ENCODE data around the gene AKAP8. TPM values are rescaled to one million over a fixed set of nuclear protein-coding genes. Genes with fewer than 3 reads are reported as not detected.
"Not testable (repeated sequence)": the region's sequence is repeated elsewhere in the genome, so short reads cannot be mapped to it uniquely, and the experiment has no call there.

The AKAP8 gene
- total RNA-seq, 4 donors from 2014 or later = 21.6 to 75.2 (median 47.5) TPM

GRCh38 chr19:15397782-15398181 is 18.2 kb upstream of the AKAP8 start:
- WGBS, 2 donors (ENCODE audit: low coverage in 1 of 2) = 85 to 90% methylated on average over 4 to 11 of the region's 11 CpGs
- in situ Hi-C loops (cut with MboI; ENCODE audit: low pct_ligation_motif_present in 1 of 4, low pct_unique_long_range_greater_than_20kb in 1 of 4, low sequenced_read_pairs in 3 of 4) = no loop called here
- H3K27ac ChIP-seq = no peak overlapping the region
- DNase-seq = no peak
- TF ChIP-seq POLR2A (IDR thresholded peaks at IDR 0.05) = no peak
- no peak for TF ChIP-seq EP300 (IDR thresholded peaks at IDR 0.05; ENCODE audit: low read depth)
- TF ChIP-seq CTCF (IDR thresholded peaks at IDR 0.05) = no peak
- TF ChIP-seq POLR2AphosphoS5 (IDR thresholded peaks at IDR 0.05) = no peak
- no peaks in the 10 kb centered on the region for H3K9me3 ChIP-seq
- peaks cover 0 to 62% (median 24%) of the 10 kb centered on the region in 4 donors for H3K36me3 ChIP-seq
- intact Hi-C loops (cut with DNase I; ENCODE audit: low total_unique reads) = no loop called here
- H3K27me3 ChIP-seq = no peaks in the 10 kb centered on the region
- peaks cover 0 to 9% (median 2%) of the 10 kb centered on the region in 4 donors for H3K4me1 ChIP-seq
- H3K4me3 ChIP-seq = no peak overlapping the region

- no peak for DNase-seq
- in situ Hi-C loops (cut with MboI; ENCODE audit: low pct_ligation_motif_present in 1 of 4, low pct_unique_long_range_greater_than_20kb in 1 of 4, low sequenced_read_pairs in 3 of 4) (no loop called here), intact Hi-C loops (cut with DNase I; ENCODE audit: low total_unique reads) (no loop called here)
- TF ChIP-seq POLR2A (IDR thresholded peaks at IDR 0.05) (no peak), EP300 (IDR thresholded peaks at IDR 0.05; ENCODE audit: low read depth) (no peak), POLR2AphosphoS5 (IDR thresholded peaks at IDR 0.05) (no peak), CTCF (IDR thresholded peaks at IDR 0.05) (no peak)
- H3K4me3 ChIP-seq = no peak overlapping the region
- H3K27me3 ChIP-seq = no peaks in the 10 kb centered on the region
- peaks cover 0 to 6% (median 0%) of the 10 kb centered on the region in 4 donors for H3K4me1 ChIP-seq
- H3K36me3 ChIP-seq = peaks cover 0 to 62% (median 26%) of the 10 kb centered on the region in 4 donors
- H3K27ac ChIP-seq = no peak overlapping the region
- H3K9me3 ChIP-seq = no peaks in the 10 kb centered on the region
- 94% methylated on average over 6 of the region's 6 CpGs; no CpG with 5 or more reads in 1 of the 2 donors for WGBS, 2 donors (ENCODE audit: low coverage in 1 of 2)
These were observed 17.6 kb upstream of the AKAP8 start for GRCh38 chr19:15397236-15397635.

- no peak for DNase-seq
- in situ Hi-C loops (cut with MboI; ENCODE audit: low pct_ligation_motif_present in 1 of 4, low pct_unique_long_range_greater_than_20kb in 1 of 4, low sequenced_read_pairs in 3 of 4) = no loop called here
- TF ChIP-seq EP300 (IDR thresholded peaks at IDR 0.05; ENCODE audit: low read depth) (no peak), POLR2A (IDR thresholded peaks at IDR 0.05) (no peak), CTCF (IDR thresholded peaks at IDR 0.05) (no peak), POLR2AphosphoS5 (IDR thresholded peaks at IDR 0.05) (no peak)
- Histone ChIP-seq H3K4me1 (no peaks in the 10 kb centered on the region), H3K4me3 (no peak overlapping the region), H3K27ac (no peak overlapping the region), H3K36me3 (peaks cover 0 to 69% (median 29%) of the 10 kb centered on the region in 4 donors), H3K27me3 (no peaks in the 10 kb centered on the region), H3K9me3 (no peaks in the 10 kb centered on the region)
- intact Hi-C loops (cut with DNase I; ENCODE audit: low total_unique reads) = no loop called here
- 98 to 100% methylated on average over 2 to 3 of the region's 3 CpGs for WGBS, 2 donors (ENCODE audit: low coverage in 1 of 2)
These were observed 16.8 kb upstream of the AKAP8 start for GRCh38 chr19:15396436-15396835.

- in situ Hi-C loops (cut with MboI; ENCODE audit: low pct_ligation_motif_present in 1 of 4, low pct_unique_long_range_greater_than_20kb in 1 of 4, low sequenced_read_pairs in 3 of 4); H3K4me3 ChIP-seq; H3K4me1 ChIP-seq; DNase-seq; intact Hi-C loops (cut with DNase I; ENCODE audit: low total_unique reads); H3K27ac ChIP-seq; H3K9me3 ChIP-seq; H3K27me3 ChIP-seq: not testable (repeated sequence)
- 93 to 94% methylated on average over 12 to 17 of the region's 17 CpGs for WGBS, 2 donors (ENCODE audit: low coverage in 1 of 2)
- peaks cover 0 to 59% (median 25%) of the 10 kb centered on the region in 4 donors for H3K36me3 ChIP-seq
These were observed 15.7 kb upstream of the AKAP8 start for GRCh38 chr19:15395251-15395650.

- no peak overlapping the region for H3K27ac ChIP-seq
- peaks cover 0 to 5% (median 0%) of the 10 kb centered on the region in 4 donors for H3K4me1 ChIP-seq
- WGBS, 2 donors (ENCODE audit: low coverage in 1 of 2) = 90 to 100% methylated on average over 3 to 5 of the region's 5 CpGs
- intact Hi-C loops (cut with DNase I; ENCODE audit: low total_unique reads) (no loop called here), in situ Hi-C loops (cut with MboI; ENCODE audit: low pct_ligation_motif_present in 1 of 4, low pct_unique_long_range_greater_than_20kb in 1 of 4, low sequenced_read_pairs in 3 of 4) (no loop called here)
- peaks cover 0 to 55% (median 21%) of the 10 kb centered on the region in 4 donors for H3K36me3 ChIP-seq
- TF ChIP-seq EP300 (IDR thresholded peaks at IDR 0.05; ENCODE audit: low read depth) (no peak), POLR2AphosphoS5 (IDR thresholded peaks at IDR 0.05) (no peak), CTCF (IDR thresholded peaks at IDR 0.05) (no peak), POLR2A (IDR thresholded peaks at IDR 0.05) (no peak)
- no peaks in the 10 kb centered on the region for H3K9me3 ChIP-seq
- H3K4me3 ChIP-seq = no peak overlapping the region
- H3K27me3 ChIP-seq = no peaks in the 10 kb centered on the region
- no peak for DNase-seq
These were observed 14.8 kb upstream of the AKAP8 start for GRCh38 chr19:15394426-15394825.
